ENCODE measurements around the gene ARHGAP22. TPM values are rescaled to one million over a fixed set of nuclear protein-coding genes. Genes with fewer than 3 reads are reported as not detected.

Gene ARHGAP22
- total RNA-seq, 3 donors from 2014 or later, result 2.6 to 8.2 (median 4.8) TPM

- H3K4me1 ChIP-seq, result no peaks in the 10 kb centered on the region
- H3K27me3 ChIP-seq, result no peaks in the 10 kb centered on the region
- no peak overlapping the region for H3K27ac ChIP-seq
- TF ChIP-seq POLR2A (IDR thresholded peaks at IDR 0.05), result no peak
- TF ChIP-seq CTCF (IDR thresholded peaks at IDR 0.05), result no peak
- TF ChIP-seq POLR2AphosphoS5 (IDR thresholded peaks at IDR 0.05), result no peak
- no peaks in the 10 kb centered on the region for H3K9me3 ChIP-seq
- no peak overlapping the region for H3K4me3 ChIP-seq
- DNase-seq (ENCODE audit: low spot score in 2 of 2), result no peak
- intact Hi-C loops (cut with DNase I; ENCODE audit: low total_unique reads), result no loop called here
- no peaks in the 10 kb centered on the region for H3K36me3 ChIP-seq
Measured at GRCh38 chr10:48625826-48626134, 20.9 kb upstream of the ARHGAP22 start.

DNA sequence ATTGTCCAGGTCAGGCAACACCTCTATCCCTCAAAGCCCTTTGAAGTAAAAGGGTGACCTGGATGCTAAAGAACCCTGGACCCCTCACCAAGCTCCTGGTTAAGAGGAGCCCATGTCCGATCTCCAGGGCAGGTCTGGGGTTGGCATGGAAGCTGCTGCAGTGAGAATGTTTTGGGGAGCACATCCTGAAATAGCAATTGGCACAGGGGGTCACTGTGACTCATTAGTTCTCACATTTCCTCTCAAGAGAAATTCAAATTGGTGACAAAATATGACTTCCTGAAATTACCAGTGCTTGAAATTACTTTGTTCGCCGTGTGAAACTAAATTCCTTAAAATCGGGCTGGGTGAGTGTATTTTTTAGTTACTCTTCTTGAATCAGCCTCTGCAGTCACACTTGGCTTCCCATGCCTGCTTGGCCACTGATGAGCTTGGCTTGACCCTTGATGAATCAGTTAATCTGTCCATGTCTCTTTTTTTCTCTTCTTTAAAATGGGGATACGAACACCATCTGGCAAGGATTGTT is 18.8 kb upstream of the ARHGAP22 start:
- DNase-seq (ENCODE audit: low spot score in 2 of 2), result no peak
- Histone ChIP-seq H3K27ac (no peak overlapping the region), H3K4me1 (no peaks in the 10 kb centered on the region), H3K27me3 (no peaks in the 10 kb centered on the region), H3K36me3 (no peaks in the 10 kb centered on the region), H3K9me3 (no peaks in the 10 kb centered on the region), H3K4me3 (no peak overlapping the region)
- TF ChIP-seq POLR2AphosphoS5 (IDR thresholded peaks at IDR 0.05) (no peak), POLR2A (IDR thresholded peaks at IDR 0.05) (no peak), CTCF (IDR thresholded peaks at IDR 0.05) (no peak)
- intact Hi-C loops (cut with DNase I; ENCODE audit: low total_unique reads), result no loop called here

GRCh38 chr10:48623009-48623408 is 18.1 kb upstream of the ARHGAP22 start:
- Histone ChIP-seq H3K9me3 (no peaks in the 10 kb centered on the region), H3K27me3 (no peaks in the 10 kb centered on the region), H3K4me1 (no peaks in the 10 kb centered on the region), H3K4me3 (no peak overlapping the region), H3K36me3 (no peaks in the 10 kb centered on the region), H3K27ac (no peak overlapping the region)
- DNase-seq (ENCODE audit: low spot score in 2 of 2), result no peak
- TF ChIP-seq CTCF (IDR thresholded peaks at IDR 0.05) (no peak), POLR2AphosphoS5 (IDR thresholded peaks at IDR 0.05) (no peak), POLR2A (IDR thresholded peaks at IDR 0.05) (no peak)
- intact Hi-C loops (cut with DNase I; ENCODE audit: low total_unique reads), result no loop called here

- DNase-seq (ENCODE audit: low spot score in 2 of 2), result no peak
- Histone ChIP-seq H3K36me3 (no peaks in the 10 kb centered on the region), H3K27me3 (no peaks in the 10 kb centered on the region), H3K4me1 (no peaks in the 10 kb centered on the region), H3K9me3 (peaks cover 0 to under 1% of the 10 kb centered on the region in 2 donors), H3K4me3 (no peak overlapping the region), H3K27ac (no peak overlapping the region)
- TF ChIP-seq POLR2AphosphoS5 (IDR thresholded peaks at IDR 0.05) (no peak), POLR2A (IDR thresholded peaks at IDR 0.05) (no peak), CTCF (IDR thresholded peaks at IDR 0.05) (no peak)
- intact Hi-C loops (cut with DNase I; ENCODE audit: low total_unique reads), result no loop called here
Measured at GRCh38 chr10:48620719-48621118, 15.8 kb upstream of the ARHGAP22 start.

DNA sequence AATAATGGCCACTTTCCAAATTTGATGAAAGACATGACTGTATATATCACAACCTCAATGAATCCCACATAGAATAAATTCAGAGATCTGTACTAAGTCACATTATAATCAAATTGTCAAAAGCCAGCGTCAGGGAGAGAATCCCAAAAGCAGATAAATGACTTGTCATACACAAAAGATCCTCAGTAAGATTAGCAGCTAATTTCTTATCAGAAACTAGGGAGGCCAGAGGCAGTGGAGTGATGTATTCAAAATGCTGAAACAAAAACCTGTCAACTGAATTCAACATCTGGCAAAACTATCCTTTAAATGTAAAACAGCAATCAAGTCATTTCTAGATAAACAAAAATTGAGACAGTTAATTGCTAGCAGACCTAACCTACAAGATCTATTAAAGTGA is 11.6 kb upstream of the ARHGAP22 start:
- H3K27me3 ChIP-seq, result no peaks in the 10 kb centered on the region
- H3K36me3 ChIP-seq, result no peaks in the 10 kb centered on the region
- no peak overlapping the region for H3K4me3 ChIP-seq
- TF ChIP-seq CTCF (IDR thresholded peaks at IDR 0.05) (no peak), POLR2A (IDR thresholded peaks at IDR 0.05) (no peak), POLR2AphosphoS5 (IDR thresholded peaks at IDR 0.05) (no peak)
- peaks cover 0 to 6% of the 10 kb centered on the region in 2 donors for H3K9me3 ChIP-seq
- no peak for DNase-seq (ENCODE audit: low spot score in 2 of 2)
- no peak overlapping the region for H3K27ac ChIP-seq
- no peaks in the 10 kb centered on the region for H3K4me1 ChIP-seq
- intact Hi-C loops (cut with DNase I; ENCODE audit: low total_unique reads), result no loop called here
